ENCODE results near the gene IL12B. TPM values are rescaled to one million over a fixed set of nuclear protein-coding genes. Genes with fewer than 3 reads are reported as not detected.

Gene IL12B
- total RNA-seq, 1 experiment from 2014 or later, result not detected

- no TSS peak for BruUV-seq (replicated peaks)
- Histone ChIP-seq H3K36me3 (ENCODE audit: insufficient read depth, low read length, poor library complexity, severe bottlenecking) (no peaks in the 10 kb centered on the region), H3K4me1 (ENCODE audit: insufficient read depth, low read length, poor library complexity, severe bottlenecking) (no peaks in the 10 kb centered on the region), H3K27ac (ENCODE audit: low read depth, low read length, poor library complexity, severe bottlenecking) (no peak overlapping the region), H3K9me3 (ENCODE audit: low read depth, low read length, poor library complexity, severe bottlenecking) (no peaks in the 10 kb centered on the region), H3K27me3 (replicated peaks; ENCODE audit: insufficient read depth, low read depth, low read length, poor library complexity) (no peaks in the 10 kb centered on the region), H3K4me3 (ENCODE audit: low read depth, low read length, poor library complexity, severe bottlenecking) (no peak overlapping the region)
- DNase-seq (ENCODE audit: low spot score), result no peak
- no peak for TF ChIP-seq EZH2 (IDR thresholded peaks at IDR 0.05; ENCODE audit: borderline replicate concordance, low read depth, low read length, poor library complexity, severe bottlenecking)
- no peak for TF ChIP-seq CTCF (conservative IDR thresholded peaks at IDR 0.05; ENCODE audit: low read depth, low read length)
- ChIA-PET CTCF (no interaction called here), POLR2A (ENCODE audit: low non-redundant PET) (no interaction called here)
- intact Hi-C loops (cut with micrococcal nuclease; ENCODE audit: unreplicated experiment), result no loop called here
Observed at GRCh38 chr5:159319363-159319762, 10.9 kb downstream of the IL12B start.

GRCh38 chr5:159318448-159318847 is 11.8 kb downstream of the IL12B start:
- Histone ChIP-seq H3K36me3 (ENCODE audit: insufficient read depth, low read length, poor library complexity, severe bottlenecking) (no peaks in the 10 kb centered on the region), H3K9me3 (ENCODE audit: low read depth, low read length, poor library complexity, severe bottlenecking) (no peaks in the 10 kb centered on the region), H3K4me3 (ENCODE audit: low read depth, low read length, poor library complexity, severe bottlenecking) (no peak overlapping the region), H3K27ac (ENCODE audit: low read depth, low read length, poor library complexity, severe bottlenecking) (no peak overlapping the region), H3K27me3 (replicated peaks; ENCODE audit: insufficient read depth, low read depth, low read length, poor library complexity) (no peaks in the 10 kb centered on the region), H3K4me1 (ENCODE audit: insufficient read depth, low read length, poor library complexity, severe bottlenecking) (no peaks in the 10 kb centered on the region)
- intact Hi-C loops (cut with micrococcal nuclease; ENCODE audit: unreplicated experiment), result no loop called here
- ChIA-PET CTCF (no interaction called here), POLR2A (ENCODE audit: low non-redundant PET) (no interaction called here)
- no TSS peak for BruUV-seq (replicated peaks)
- DNase-seq (ENCODE audit: low spot score), result no peak
- TF ChIP-seq CTCF (conservative IDR thresholded peaks at IDR 0.05; ENCODE audit: low read depth, low read length) (no peak), EZH2 (IDR thresholded peaks at IDR 0.05; ENCODE audit: borderline replicate concordance, low read depth, low read length, poor library complexity, severe bottlenecking) (no peak)

DNA sequence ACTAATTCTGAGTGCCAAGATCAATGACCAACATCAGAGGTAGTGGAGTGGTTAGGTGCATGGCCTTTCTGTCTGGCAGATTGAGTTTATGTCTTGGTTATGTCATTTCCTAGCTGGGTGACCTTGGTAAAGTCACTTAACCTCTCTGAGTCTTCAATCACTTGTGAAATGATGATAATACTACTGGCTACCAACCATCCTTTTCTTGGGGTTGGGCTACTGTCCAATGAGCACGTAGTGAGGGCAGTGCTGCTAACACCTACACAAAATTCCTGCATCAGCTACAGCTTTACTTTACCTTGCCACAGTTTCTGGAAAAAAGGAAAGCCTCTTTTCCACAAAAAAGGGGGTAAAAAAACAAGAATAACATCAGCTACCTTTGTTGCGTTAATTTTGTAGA is 12.4 kb downstream of the IL12B start:
- Histone ChIP-seq H3K27me3 (replicated peaks; ENCODE audit: insufficient read depth, low read depth, low read length, poor library complexity) (no peaks in the 10 kb centered on the region), H3K36me3 (ENCODE audit: insufficient read depth, low read length, poor library complexity, severe bottlenecking) (no peaks in the 10 kb centered on the region), H3K4me1 (ENCODE audit: insufficient read depth, low read length, poor library complexity, severe bottlenecking) (no peaks in the 10 kb centered on the region), H3K4me3 (ENCODE audit: low read depth, low read length, poor library complexity, severe bottlenecking) (no peak overlapping the region), H3K27ac (ENCODE audit: low read depth, low read length, poor library complexity, severe bottlenecking) (no peak overlapping the region), H3K9me3 (ENCODE audit: low read depth, low read length, poor library complexity, severe bottlenecking) (no peaks in the 10 kb centered on the region)
- ChIA-PET CTCF (interaction anchor here (1.8 to 1.9 kb wide), 2 partner anchors 31 to 161 kb away, joined by 9 to 12 read pairs; no protein-coding TSS in a partner anchor), POLR2A (ENCODE audit: low non-redundant PET) (no interaction called here)
- BruUV-seq (replicated peaks), result no TSS peak
- TF ChIP-seq EZH2 (IDR thresholded peaks at IDR 0.05; ENCODE audit: borderline replicate concordance, low read depth, low read length, poor library complexity, severe bottlenecking), result no peak
- TF ChIP-seq CTCF (conservative IDR thresholded peaks at IDR 0.05; ENCODE audit: low read depth, low read length), result no peak
- intact Hi-C loops (cut with micrococcal nuclease; ENCODE audit: unreplicated experiment), result loop anchor here (1.0 kb wide), 1 partner anchor 162 kb away; no protein-coding TSS in a partner anchor
- DNase-seq (ENCODE audit: low spot score), result no peak

Measured in A673 (cell line).